GM23248 (cell line): ENCODE data around the gene ERC1.

ENCODE experiments used
- EZH2 ChIP-seq: fragments of 200-600 bp; sonication (generic); IDR thresholded peaks from 2 replicates; pipeline ENCODE4 v1.6.1; 2018; ENCODE audit warnings: antibody characterized with exemption, mild to moderate bottlenecking; ENCODE audit not compliant: insufficient read depth, poor library complexity, severe bottlenecking
- EZH2phosphoT487 ChIP-seq: fragments of 200-600 bp; sonication (generic); IDR thresholded peaks from 2 replicates; pipeline ENCODE4 v1.6.1; 2018; ENCODE audit warnings: antibody characterized with exemption, moderate library complexity, mild to moderate bottlenecking, low read depth; ENCODE audit not compliant: insufficient read depth

DNA sequence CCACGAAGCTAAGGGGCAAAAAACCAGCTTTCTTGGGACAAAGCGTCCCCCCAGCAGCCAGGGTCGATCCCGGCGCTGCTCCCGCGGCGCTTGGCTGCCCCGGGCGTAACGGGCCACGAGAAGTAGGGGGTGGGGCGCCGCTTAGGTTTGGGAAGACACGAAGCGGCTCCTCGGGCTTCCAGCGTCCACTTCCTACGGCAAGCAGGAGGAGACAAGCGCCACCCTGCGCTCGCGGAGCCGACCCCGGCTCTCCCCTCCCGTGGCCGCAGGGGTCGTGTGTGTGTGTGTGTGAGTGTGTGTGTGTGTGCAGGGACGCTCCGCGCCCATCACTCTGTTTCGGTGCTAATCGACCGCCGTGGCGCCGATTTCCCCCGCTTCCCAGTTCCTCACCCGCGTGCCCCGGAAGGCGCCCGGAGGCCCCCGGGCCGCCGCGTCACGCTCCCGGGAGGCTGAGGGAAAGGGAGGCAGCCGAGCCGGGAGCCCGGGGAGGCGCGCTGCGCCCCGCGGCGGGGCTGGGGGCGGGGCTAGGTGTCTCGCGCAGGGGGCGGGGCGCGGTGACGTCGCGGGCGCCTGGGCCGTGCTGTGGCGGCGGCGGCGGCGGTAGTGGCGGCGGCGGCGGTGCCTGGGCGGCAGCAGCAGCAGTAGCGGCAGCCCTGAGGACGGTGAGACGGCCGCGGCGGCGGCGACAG is at the start of gene ERC1:
- no peak for TF ChIP-seq EZH2phosphoT487
- TF ChIP-seq EZH2, result no peak
